Measurements from ENCODE around the gene TARS3.
"Not testable (repeated sequence)": the region's sequence is repeated elsewhere in the genome, so short reads cannot be mapped to it uniquely, and the experiment has no call there.

The TARS3 gene

GRCh38 chr15:101626729-101627128, 97.5 kb downstream of the TARS3 start:
- in situ Hi-C loops (cut with HindIII; ENCODE audit: low sequenced_read_pairs) = not testable (repeated sequence)

- in situ Hi-C loops (cut with HindIII; ENCODE audit: low sequenced_read_pairs) = no loop called here
Observed at GRCh38 chr15:101625980-101626379, 98.3 kb downstream of the TARS3 start.

GRCh38 chr15:101625184-101625583, 99.1 kb downstream of the TARS3 start:
- in situ Hi-C loops (cut with HindIII; ENCODE audit: low sequenced_read_pairs) = no loop called here

GRCh38 chr15:101623367-101624304, 100.6 kb downstream of the TARS3 start:
- in situ Hi-C loops (cut with HindIII; ENCODE audit: low sequenced_read_pairs) = no loop called here

GRCh38 chr15:101621961-101622360, 102.3 kb downstream of the TARS3 start:
- in situ Hi-C loops (cut with HindIII; ENCODE audit: low sequenced_read_pairs) = no loop called here

GRCh38 chr15:101620671-101621070, 103.6 kb downstream of the TARS3 start:
- in situ Hi-C loops (cut with HindIII; ENCODE audit: low sequenced_read_pairs) = no loop called here

GRCh38 chr15:101619615-101619865, 104.7 kb downstream of the TARS3 start:
- in situ Hi-C loops (cut with HindIII; ENCODE audit: low sequenced_read_pairs) = no loop called here

GRCh38 chr15:101618851-101619614, 105.2 kb downstream of the TARS3 start:
- in situ Hi-C loops (cut with HindIII; ENCODE audit: low sequenced_read_pairs) = no loop called here

- in situ Hi-C loops (cut with HindIII; ENCODE audit: low sequenced_read_pairs) = no loop called here
Observed at GRCh38 chr15:101618076-101618475, 106.2 kb downstream of the TARS3 start.

GRCh38 chr15:101617390-101617965, 106.8 kb downstream of the TARS3 start:
- in situ Hi-C loops (cut with HindIII; ENCODE audit: low sequenced_read_pairs) = no loop called here

GRCh38 chr15:101615986-101616848, 108.1 kb downstream of the TARS3 start:
- in situ Hi-C loops (cut with HindIII; ENCODE audit: low sequenced_read_pairs) = no loop called here

GRCh38 chr15:101615414-101615985, 108.8 kb downstream of the TARS3 start:
- in situ Hi-C loops (cut with HindIII; ENCODE audit: low sequenced_read_pairs) = no loop called here

GRCh38 chr15:101614761-101615160, 109.5 kb downstream of the TARS3 start:
- in situ Hi-C loops (cut with HindIII; ENCODE audit: low sequenced_read_pairs) = no loop called here

- in situ Hi-C loops (cut with HindIII; ENCODE audit: low sequenced_read_pairs) = no loop called here
Observed at GRCh38 chr15:101614001-101614585, 110.2 kb downstream of the TARS3 start.

GRCh38 chr15:101613130-101614000, 110.9 kb downstream of the TARS3 start:
- in situ Hi-C loops (cut with HindIII; ENCODE audit: low sequenced_read_pairs) = no loop called here

- in situ Hi-C loops (cut with HindIII; ENCODE audit: low sequenced_read_pairs) = no loop called here
Observed at GRCh38 chr15:101612676-101613075, 111.6 kb downstream of the TARS3 start.

GRCh38 chr15:101611580-101612299, 112.5 kb downstream of the TARS3 start:
- in situ Hi-C loops (cut with HindIII; ENCODE audit: low sequenced_read_pairs) = no loop called here

- in situ Hi-C loops (cut with HindIII; ENCODE audit: low sequenced_read_pairs) = no loop called here
Observed at GRCh38 chr15:101611007-101611406, 113.3 kb downstream of the TARS3 start.

GRCh38 chr15:101610611-101611000, 113.7 kb downstream of the TARS3 start:
- in situ Hi-C loops (cut with HindIII; ENCODE audit: low sequenced_read_pairs) = no loop called here
